ENCODE data around the gene DOCK7. TPM values are rescaled to one million over a fixed set of nuclear protein-coding genes. Genes with fewer than 3 reads are reported as not detected.

Gene DOCK7
- total RNA-seq, 1 experiment from 2014 or later = 70.1 TPM

- ATAC-seq = no peak
- intact Hi-C loops (cut with micrococcal nuclease) = no loop called here
- ChIA-PET CTCF (no interaction called here), POLR2A (ENCODE audit: unreplicated experiment) (interaction anchor here (0.6 kb wide), 1 partner anchor 28 kb away, joined by 15 read pairs; no protein-coding TSS in a partner anchor)
- no peaks in the 10 kb centered on the region for H3F3A ChIP-seq (ENCODE audit: low read length, unreplicated experiment)
- no peak overlapping the region for H2AFZ ChIP-seq (ENCODE audit: low read length)
- H3K79me2 ChIP-seq (ENCODE audit: low read length) = no peaks in the 10 kb centered on the region
- H3K36me3 ChIP-seq (ENCODE audit: low read depth, low read length) = no peaks in the 10 kb centered on the region
- H3K9me3 ChIP-seq (ENCODE audit: low read length) = no peaks in the 10 kb centered on the region
- no TSS peak for BruUV-seq (replicated peaks)
- no peaks in the 10 kb centered on the region for H3K27me3 ChIP-seq (ENCODE audit: low read length)
- no peaks in the 10 kb centered on the region for H3K4me1 ChIP-seq (ENCODE audit: insufficient read depth, low read length)
- no peak overlapping the region for H3K9ac ChIP-seq (ENCODE audit: low read length)
- no peak overlapping the region for H3K4me2 ChIP-seq (ENCODE audit: low read length)
- H3K27ac ChIP-seq (ENCODE audit: low read length) = no peak overlapping the region
- no peak for TF ChIP-seq EZH2 (IDR thresholded peaks at IDR 0.05; ENCODE audit: low read length, unreplicated experiment)
- TF ChIP-seq EZH2phosphoT487 (IDR thresholded peaks at IDR 0.05; ENCODE audit: borderline replicate concordance, low read length) = no peak
- no peak for TF ChIP-seq CTCF (conservative IDR thresholded peaks at IDR 0.05; ENCODE audit: low read depth, low read length)
- no peaks in the 10 kb centered on the region for H3K9me2 ChIP-seq (replicated peaks; ENCODE audit: low read length)
- DNase-seq = no peak
- H4K20me1 ChIP-seq (ENCODE audit: low read length) = no peaks in the 10 kb centered on the region
- no peak overlapping the region for H3K4me3 ChIP-seq (ENCODE audit: low read length)
These were observed 37.8 kb upstream of the DOCK7 start for GRCh38 chr1:62726011-62726442.

- no peaks in the 10 kb centered on the region for H3K9me3 ChIP-seq (ENCODE audit: low read length)
- no peak overlapping the region for H3K9ac ChIP-seq (ENCODE audit: low read length)
- H3F3A ChIP-seq (ENCODE audit: low read length, unreplicated experiment) = no peaks in the 10 kb centered on the region
- no peak for ATAC-seq
- H3K27me3 ChIP-seq (ENCODE audit: low read length) = no peaks in the 10 kb centered on the region
- ChIA-PET CTCF (interaction anchor here (0.6 kb wide), 1 partner anchor 68 kb away, joined by 3 read pairs; no protein-coding TSS in a partner anchor), POLR2A (ENCODE audit: unreplicated experiment) (no interaction called here)
- no peak overlapping the region for H3K27ac ChIP-seq (ENCODE audit: low read length)
- TF ChIP-seq EZH2phosphoT487 (IDR thresholded peaks at IDR 0.05; ENCODE audit: borderline replicate concordance, low read length) = no peak
- TF ChIP-seq EZH2 (IDR thresholded peaks at IDR 0.05; ENCODE audit: low read length, unreplicated experiment) = no peak
- BruUV-seq (replicated peaks) = no TSS peak
- H3K4me3 ChIP-seq (ENCODE audit: low read length) = no peak overlapping the region
- no peak overlapping the region for H2AFZ ChIP-seq (ENCODE audit: low read length)
- no peaks in the 10 kb centered on the region for H3K36me3 ChIP-seq (ENCODE audit: low read depth, low read length)
- no peaks in the 10 kb centered on the region for H3K4me1 ChIP-seq (ENCODE audit: insufficient read depth, low read length)
- H3K79me2 ChIP-seq (ENCODE audit: low read length) = no peaks in the 10 kb centered on the region
- no peaks in the 10 kb centered on the region for H3K9me2 ChIP-seq (replicated peaks; ENCODE audit: low read length)
- DNase-seq = no peak
- intact Hi-C loops (cut with micrococcal nuclease) = no loop called here
- H4K20me1 ChIP-seq (ENCODE audit: low read length) = no peaks in the 10 kb centered on the region
- no peak overlapping the region for H3K4me2 ChIP-seq (ENCODE audit: low read length)
These were observed 37.1 kb upstream of the DOCK7 start for GRCh38 chr1:62725255-62725654.

GRCh38 chr1:62724430-62724829 is 36.2 kb upstream of the DOCK7 start:
- Histone ChIP-seq H3K4me2 (ENCODE audit: low read length) (no peak overlapping the region), H2AFZ (ENCODE audit: low read length) (no peak overlapping the region), H3F3A (ENCODE audit: low read length, unreplicated experiment) (no peaks in the 10 kb centered on the region), H3K4me1 (ENCODE audit: insufficient read depth, low read length) (no peaks in the 10 kb centered on the region), H3K9ac (ENCODE audit: low read length) (no peak overlapping the region), H3K9me3 (ENCODE audit: low read length) (no peaks in the 10 kb centered on the region), H3K27me3 (ENCODE audit: low read length) (no peaks in the 10 kb centered on the region), H3K79me2 (ENCODE audit: low read length) (no peaks in the 10 kb centered on the region), H3K36me3 (ENCODE audit: low read depth, low read length) (no peaks in the 10 kb centered on the region), H3K27ac (ENCODE audit: low read length) (no peak overlapping the region), H3K9me2 (replicated peaks; ENCODE audit: low read length) (no peaks in the 10 kb centered on the region), H3K4me3 (ENCODE audit: low read length) (no peak overlapping the region), H4K20me1 (ENCODE audit: low read length) (no peaks in the 10 kb centered on the region)
- ChIA-PET POLR2A (ENCODE audit: unreplicated experiment) (no interaction called here), CTCF (no interaction called here)
- no peak for ATAC-seq
- no peak for DNase-seq
- BruUV-seq (replicated peaks) = no TSS peak
- TF ChIP-seq EZH2phosphoT487 (IDR thresholded peaks at IDR 0.05; ENCODE audit: borderline replicate concordance, low read length) (no peak), CTCF (conservative IDR thresholded peaks at IDR 0.05; ENCODE audit: low read depth, low read length) (no peak), EZH2 (IDR thresholded peaks at IDR 0.05; ENCODE audit: low read length, unreplicated experiment) (no peak)
- intact Hi-C loops (cut with micrococcal nuclease) = no loop called here
